K562 (cell line): ENCODE data around the gene FNDC4. TPM values are rescaled to one million over a fixed set of nuclear protein-coding genes. Genes with fewer than 3 reads are reported as not detected.

Experiments used
- L3MBTL2 ChIP-seq: fragments of 450-650 bp; IDR thresholded peaks from 2 replicates; pipeline ENCODE4 v1.6.1; 2016; ENCODE audit warnings: mild to moderate bottlenecking, moderate library complexity
- NFIC ChIP-seq: fragments of 450-650 bp; IDR thresholded peaks from 2 replicates; pipeline ENCODE4 v1.6.1; 2017; ENCODE audit warnings: mild to moderate bottlenecking, inconsistent platforms
- RBM22 ChIP-seq: fragments of 200-400 bp; formaldehyde crosslinking; IDR thresholded peaks from 2 replicates; pipeline ENCODE4 v1.6.1; 2018; ENCODE audit warnings: low read length, low read depth; ENCODE audit not compliant: poor library complexity, severe bottlenecking
- SIN3A ChIP-seq, 2 experiments: fragments of 150-350 bp in 1 of 2; IDR thresholded peaks; 2 replicates each; pipeline ENCODE4 v1.6.1; 2011 to 2016; ENCODE audit warnings: borderline replicate concordance in 2 of 2, low read depth in 2 of 2, low read length in 2 of 2, mild to moderate bottlenecking in 2 of 2, moderate library complexity in 2 of 2; ENCODE audit not compliant: control insufficient read depth in 1 of 2
- SPI1 ChIP-seq: IDR thresholded peaks from 2 replicates; pipeline ENCODE4 v1.6.1; 2011; ENCODE audit warnings: low read depth, low read length, control low read depth, borderline replicate concordance
- TCF3 ChIP-seq: sonication (generic); formaldehyde crosslinking; IDR thresholded peaks from 2 replicates; pipeline ENCODE4 v1.4.0; 2020; ENCODE audit warnings: mild to moderate bottlenecking, missing genetic modification reagents
- polyA plus RNA-seq, 8 experiments: library from polyadenylated mRNA; depleted of rRNA in 4 of 8; stranded (reverse) in 5 of 8; unstranded in 3 of 8; fragments of >200 nt; fragmentation: Nextera tagmentation in 2 of 8; fragmentation: Illumina TruSeq in 1 of 8; extraction: Ambion mirVana in 2 of 8; extraction: Trizol in 1 of 8; gene quantifications; 2 replicates each; pipeline versions ENCODE4 v1.2.1 to v1.2.3, GENCODE V29; 2011 to 2014; ENCODE audit warnings: inconsistent platforms in 1 of 8, missing spikeins in 1 of 8
- total RNA-seq, 7 experiments: library from RNA; depleted of rRNA in 6 of 7; stranded (reverse); fragments of >200 nt in 6 of 7; fragmentation: Illumina TruSeq in 2 of 7; extraction: Trizol in 2 of 7; gene quantifications; 2 replicates each; pipeline versions ENCODE4 v1.2.1 to v1.2.3, GENCODE V29; 2011 to 2021; ENCODE audit warnings: low replicate concordance in 1 of 7
- TF ChIP-seq, protein P1 (sequence below): fragments of 450-650 bp; IDR thresholded peaks from 2 replicates; pipeline ENCODE4 v1.6.1; 2016; ENCODE audit warnings: low read depth
- TF ChIP-seq, protein P2 (sequence below): fragments of 250-450 bp; sonication (Bioruptor Pico); IDR thresholded peaks from 2 replicates; pipeline ENCODE4 v1.5.1; 2021; ENCODE audit warnings: mild to moderate bottlenecking

The FNDC4 gene
- total and polyA plus RNA-seq, 9 of the 15 experiments (the other 6 are each of a cell fraction or from before 2014, with no cell fraction given): 0.28 to 4.9 (median 2.3) TPM

DNA sequence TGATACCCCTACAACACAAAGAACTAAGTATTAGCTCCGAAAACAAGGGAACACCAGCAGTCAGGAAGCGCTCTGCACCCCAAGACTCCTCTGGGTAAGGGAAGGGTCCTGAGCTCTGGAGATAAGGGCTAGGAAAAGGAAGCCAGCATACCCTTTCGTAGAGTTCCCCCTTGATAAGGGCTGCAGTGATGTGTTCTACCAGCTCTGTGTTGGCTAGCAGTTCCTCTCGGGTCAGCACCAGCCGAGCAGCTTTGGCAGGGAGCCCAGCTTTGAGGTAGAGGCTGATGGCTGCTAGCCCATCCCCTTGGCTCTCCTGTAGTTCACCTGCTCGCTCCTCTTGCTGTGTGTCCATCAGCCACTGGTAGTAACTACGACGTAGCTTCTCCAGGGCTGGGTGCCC lies 33.9 kb downstream of the FNDC4 start (continued):
- TF ChIP-seq, protein P1, sequence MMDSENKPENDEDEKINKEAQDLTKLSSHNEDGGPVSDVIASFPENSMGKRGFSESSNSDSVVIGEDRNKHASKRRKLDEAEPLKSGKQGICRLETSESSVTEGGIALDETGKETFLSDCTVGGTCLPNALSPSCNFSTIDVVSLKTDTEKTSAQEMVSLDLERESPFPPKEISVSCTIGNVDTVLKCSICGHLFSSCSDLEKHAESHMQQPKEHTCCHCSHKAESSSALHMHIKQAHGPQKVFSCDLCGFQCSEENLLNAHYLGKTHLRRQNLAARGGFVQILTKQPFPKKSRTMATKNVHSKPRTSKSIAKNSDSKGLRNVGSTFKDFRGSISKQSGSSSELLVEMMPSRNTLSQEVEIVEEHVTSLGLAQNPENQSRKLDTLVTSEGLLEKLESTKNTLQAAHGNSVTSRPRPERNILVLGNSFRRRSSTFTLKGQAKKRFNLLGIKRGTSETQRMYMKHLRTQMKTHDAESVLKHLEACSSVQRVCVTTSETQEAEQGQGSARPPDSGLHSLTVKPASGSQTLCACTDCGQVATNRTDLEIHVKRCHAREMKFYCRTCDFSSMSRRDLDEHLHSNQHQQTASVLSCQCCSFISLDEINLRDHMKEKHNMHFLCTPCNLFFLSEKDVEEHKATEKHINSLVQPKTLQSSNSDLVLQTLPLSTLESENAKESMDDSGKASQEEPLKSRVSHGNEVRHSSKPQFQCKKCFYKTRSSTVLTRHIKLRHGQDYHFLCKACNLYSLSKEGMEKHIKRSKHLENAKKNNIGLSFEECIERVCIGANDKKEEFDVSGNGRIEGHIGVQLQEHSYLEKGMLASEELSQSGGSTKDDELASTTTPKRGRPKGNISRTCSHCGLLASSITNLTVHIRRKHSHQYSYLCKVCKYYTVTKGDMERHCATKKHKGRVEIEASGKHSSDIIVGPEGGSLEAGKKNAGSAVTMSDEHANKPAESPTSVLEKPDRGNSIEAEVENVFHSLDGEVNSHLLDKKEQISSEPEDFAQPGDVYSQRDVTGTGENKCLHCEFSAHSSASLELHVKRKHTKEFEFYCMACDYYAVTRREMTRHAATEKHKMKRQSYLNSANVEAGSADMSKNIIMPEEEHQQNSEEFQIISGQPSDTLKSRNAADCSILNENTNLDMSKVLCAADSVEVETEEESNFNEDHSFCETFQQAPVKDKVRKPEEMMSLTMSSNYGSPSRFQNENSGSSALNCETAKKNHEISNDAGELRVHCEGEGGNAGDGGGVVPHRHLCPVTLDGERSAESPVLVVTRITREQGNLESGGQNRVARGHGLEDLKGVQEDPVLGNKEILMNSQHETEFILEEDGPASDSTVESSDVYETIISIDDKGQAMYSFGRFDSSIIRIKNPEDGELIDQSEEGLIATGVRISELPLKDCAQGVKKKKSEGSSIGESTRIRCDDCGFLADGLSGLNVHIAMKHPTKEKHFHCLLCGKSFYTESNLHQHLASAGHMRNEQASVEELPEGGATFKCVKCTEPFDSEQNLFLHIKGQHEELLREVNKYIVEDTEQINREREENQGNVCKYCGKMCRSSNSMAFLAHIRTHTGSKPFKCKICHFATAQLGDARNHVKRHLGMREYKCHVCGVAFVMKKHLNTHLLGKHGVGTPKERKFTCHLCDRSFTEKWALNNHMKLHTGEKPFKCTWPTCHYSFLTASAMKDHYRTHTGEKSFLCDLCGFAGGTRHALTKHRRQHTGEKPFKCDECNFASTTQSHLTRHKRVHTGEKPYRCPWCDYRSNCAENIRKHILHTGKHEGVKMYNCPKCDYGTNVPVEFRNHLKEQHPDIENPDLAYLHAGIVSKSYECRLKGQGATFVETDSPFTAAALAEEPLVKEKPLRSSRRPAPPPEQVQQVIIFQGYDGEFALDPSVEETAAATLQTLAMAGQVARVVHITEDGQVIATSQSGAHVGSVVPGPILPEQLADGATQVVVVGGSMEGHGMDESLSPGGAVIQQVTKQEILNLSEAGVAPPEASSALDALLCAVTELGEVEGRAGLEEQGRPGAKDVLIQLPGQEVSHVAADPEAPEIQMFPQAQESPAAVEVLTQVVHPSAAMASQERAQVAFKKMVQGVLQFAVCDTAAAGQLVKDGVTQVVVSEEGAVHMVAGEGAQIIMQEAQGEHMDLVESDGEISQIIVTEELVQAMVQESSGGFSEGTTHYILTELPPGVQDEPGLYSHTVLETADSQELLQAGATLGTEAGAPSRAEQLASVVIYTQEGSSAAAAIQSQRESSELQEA: no peak
- TF ChIP-seq SIN3A (IDR thresholded peaks at IDR 0.05; ENCODE audit: borderline replicate concordance in 2 of 2, control insufficient read depth in 1 of 2, low read depth in 2 of 2, low read length in 2 of 2) (no peak), SPI1 (peak; percentile 70; the same call in 1 of the 2 replicates), RBM22 (no peak), TCF3 (CRISPR knock-in tag) (peak; percentile 80), NFIC (peak; percentile 83), L3MBTL2 (no peak)
- TF ChIP-seq, protein P2, sequence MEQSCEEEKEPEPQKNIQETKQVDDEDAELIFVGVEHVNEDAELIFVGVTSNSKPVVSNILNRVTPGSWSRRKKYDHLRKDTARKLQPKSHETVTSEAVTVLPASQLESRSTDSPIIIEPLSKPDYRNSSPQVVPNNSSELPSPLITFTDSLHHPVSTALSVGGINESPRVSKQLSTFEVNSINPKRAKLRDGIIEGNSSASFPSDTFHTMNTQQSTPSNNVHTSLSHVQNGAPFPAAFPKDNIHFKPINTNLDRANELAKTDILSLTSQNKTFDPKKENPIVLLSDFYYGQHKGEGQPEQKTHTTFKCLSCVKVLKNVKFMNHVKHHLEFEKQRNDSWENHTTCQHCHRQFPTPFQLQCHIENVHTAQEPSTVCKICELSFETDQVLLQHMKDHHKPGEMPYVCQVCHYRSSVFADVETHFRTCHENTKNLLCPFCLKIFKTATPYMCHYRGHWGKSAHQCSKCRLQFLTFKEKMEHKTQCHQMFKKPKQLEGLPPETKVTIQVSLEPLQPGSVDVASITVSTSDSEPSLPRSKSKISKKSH (CRISPR knock-in tag): no peak
